Mammary epithelial cell (primary cell): ENCODE measurements around the gene EHMT1.

Experiments used
- CTCF ChIP-seq, 2 donors: IDR thresholded peaks in 1 of 2; conservative IDR thresholded peaks in 1 of 2; 2 replicates each; pipeline ENCODE4 v1.5.1; 2011 to 2012; ENCODE audit warnings: inconsistent platforms in 2 of 2, low read length in 2 of 2, mild to moderate bottlenecking in 2 of 2, control low read depth in 1 of 2, low read depth in 1 of 2; ENCODE audit not compliant: insufficient read depth in 1 of 2; ENCODE audit errors: extremely low read depth in 1 of 2
- EZH2 ChIP-seq: IDR thresholded peaks from 2 replicates; pipeline ENCODE4 v1.6.1; 2012; ENCODE audit warnings: low read length, inconsistent platforms, borderline replicate concordance

- TF ChIP-seq CTCF (conservative IDR thresholded peaks at IDR 0.05 in 1 of 2, IDR thresholded peaks at IDR 0.05 in 1 of 2; ENCODE audit: extremely low read depth in 1 of 2, insufficient read depth in 1 of 2, low read depth in 1 of 2, low read length in 2 of 2) (no peak), EZH2 (no peak)
These were observed 125.9 kb downstream of the EHMT1 start for GRCh38 chr9:137744632-137745183.
